HepG2 (cell line): Measurements from ENCODE around the gene ADI1. TPM values are rescaled to one million over a fixed set of nuclear protein-coding genes. Genes with fewer than 3 reads are reported as not detected.

Experiments
- ATAC-seq: fragments of 200-7000 bp; cut with Tn5 transposase; 3 replicates; pipeline ENCODE4 v1.9.1; 2020; ENCODE audit warnings: mild to moderate bottlenecking, moderate library complexity
- BruUV-seq: library from RNA; stranded (reverse); fragments of 400-500 nt; replicated peaks from 2 replicates; lab custom pipeline; 2021; lab: Mats Ljungman, UMichigan
- CTCF ChIA-PET: fragments of 300-600 bp; formaldehyde crosslinking; extraction: SDS; loops from one replicate; lab custom pipeline; 2021; ENCODE audit warnings: low total read pairs, inconsistent platforms, low intra/inter-chr PET ratio; lab: Yijun Ruan, JAX
- POLR2A ChIA-PET: fragments of 350-600 bp; sonication (Branson Sonifier 250); formaldehyde crosslinking; loops from one replicate; lab custom pipeline; 2020; ENCODE audit warnings: antibody characterized with exemption, inconsistent platforms; lab: Yijun Ruan, JAX
- DNase-seq: peaks from one replicate; pipeline ENCODE4 v3.0.0-alpha.2; 2015; ENCODE audit warnings: low spot score
- FAIRE-seq: peaks from 3 replicates; lab custom pipeline; 2011; peaks lifted over from hg19 to GRCh38; lab: Jason Lieb, UNC
- H2AFZ ChIP-seq: one replicate; pipeline ENCODE4 v1.6.1; 2011; ENCODE audit warnings: low read length, inconsistent platforms
- H3K27ac ChIP-seq: fragments of 300-600 bp; 3 replicates; pipeline ENCODE4 v1.8.0; 2011; ENCODE audit warnings: mixed run types, mild to moderate bottlenecking, mixed read lengths, low read length, inconsistent platforms; ENCODE audit not compliant: insufficient read depth; ENCODE audit errors: extremely low read length
- H3K27me3 ChIP-seq, 2 experiments: fragments of 200-600 bp in 1 of 2; 2 replicates in 1 of 2; 3 replicates in 1 of 2; pipeline versions ENCODE4 v1.6.0 to v1.8.0; 2011; ENCODE audit warnings: low read length in 2 of 2, mild to moderate bottlenecking in 2 of 2, moderate library complexity in 2 of 2, inconsistent platforms in 1 of 2; ENCODE audit not compliant: insufficient read depth in 2 of 2, control insufficient read depth in 1 of 2
- H3K36me3 ChIP-seq, 2 experiments: fragments of 200-600 bp in 1 of 2; replicated peaks in 1 of 2; 2 replicates in 1 of 2; 3 replicates in 1 of 2; pipeline versions ENCODE4 v1.5.1 to v1.8.0; 2011; ENCODE audit warnings: low read length in 2 of 2, inconsistent platforms in 1 of 2; ENCODE audit not compliant: insufficient read depth in 2 of 2, control insufficient read depth in 1 of 2
- H3K4me1 ChIP-seq: 2 replicates; pipeline ENCODE4 v1.5.1; 2012; ENCODE audit warnings: low read length, inconsistent platforms; ENCODE audit not compliant: insufficient read depth
- H3K4me2 ChIP-seq: 2 replicates; pipeline ENCODE4 v1.6.0; 2011; ENCODE audit warnings: low read depth, low read length, inconsistent platforms
- H3K4me3 ChIP-seq, 3 experiments: fragments of 200-600 bp in 1 of 3; sonication (generic), shearing (Covaris generic) in 1 of 3; replicated peaks in 1 of 3; 2 replicates each; pipeline ENCODE4 v1.5.1; 2011 to 2016; ENCODE audit warnings: low read length in 3 of 3, inconsistent platforms in 2 of 3, low read depth in 2 of 3, mild to moderate bottlenecking in 2 of 3, control low read depth in 1 of 3, mixed read lengths in 1 of 3; ENCODE audit not compliant: insufficient read depth in 1 of 3
- H3K79me2 ChIP-seq: one replicate; pipeline ENCODE4 v1.6.1; 2011; ENCODE audit warnings: low read length, inconsistent platforms; ENCODE audit not compliant: insufficient read depth
- H3K9ac ChIP-seq: 2 replicates; pipeline ENCODE4 v1.6.0; 2011; ENCODE audit warnings: mild to moderate bottlenecking, low read depth, low read length, inconsistent platforms; ENCODE audit not compliant: insufficient read depth
- H3K9me3 ChIP-seq: 2 replicates; pipeline ENCODE4 v1.5.1; 2012; ENCODE audit warnings: mild to moderate bottlenecking, low read length
- H4K20me1 ChIP-seq: 2 replicates; pipeline ENCODE4 v1.6.0; 2011; ENCODE audit warnings: inconsistent platforms, mild to moderate bottlenecking, low read length, moderate library complexity; ENCODE audit not compliant: insufficient read depth
- BORCS8-MEF2B ChIP-seq: sonication (generic); formaldehyde crosslinking; IDR thresholded peaks from 2 replicates; pipeline ENCODE4 v1.8.0; 2022; ENCODE audit warnings: mild to moderate bottlenecking, missing genetic modification reagents
- CHD4 ChIP-seq: fragments of 200-600 bp; sonication (generic); IDR thresholded peaks from 2 replicates; pipeline ENCODE4 v1.7.0; 2017; ENCODE audit warnings: mild to moderate bottlenecking, low read length, borderline replicate concordance
- ETV6 ChIP-seq: sonication (generic); formaldehyde crosslinking; conservative IDR thresholded peaks from 2 replicates; pipeline ENCODE4 v1.4.0; 2020; ENCODE audit warnings: missing genetic modification reagents
- GABPA ChIP-seq, 2 experiments: IDR thresholded peaks; 2 replicates each; pipeline ENCODE4 v1.6.1; 2011 to 2016; ENCODE audit warnings: low read depth in 2 of 2, low read length in 1 of 2, missing biosample characterization in 1 of 2, missing genetic modification characterization in 1 of 2
- GPN1 ChIP-seq: sonication (generic); formaldehyde crosslinking; IDR thresholded peaks from 2 replicates; pipeline ENCODE4 v1.5.1; 2020; ENCODE audit warnings: missing genetic modification reagents, borderline replicate concordance
- MTERF4 ChIP-seq: sonication (generic); formaldehyde crosslinking; IDR thresholded peaks from 2 replicates; pipeline ENCODE4 v1.8.0; 2023; ENCODE audit warnings: mild to moderate bottlenecking, missing genetic modification reagents
- RCOR2 ChIP-seq: IDR thresholded peaks from 2 replicates; pipeline ENCODE4 v1.6.1; 2016; ENCODE audit warnings: missing biosample characterization, missing genetic modification reagents
- RFX1 ChIP-seq: fragments of 450-650 bp; IDR thresholded peaks from 2 replicates; pipeline ENCODE4 v1.6.1; 2017
- SP1 ChIP-seq, 2 experiments: fragments of 450-650 bp in 1 of 2; sonication (generic) in 1 of 2; formaldehyde crosslinking in 1 of 2; IDR thresholded peaks; 2 replicates each; pipeline versions ENCODE4 v1.4.0 to v1.6.1; 2016 to 2020; ENCODE audit warnings: missing genetic modification reagents in 1 of 2
- TCF12 ChIP-seq, 2 experiments: fragments of 450-650 bp in 1 of 2; sonication (generic) in 1 of 2; formaldehyde crosslinking in 1 of 2; IDR thresholded peaks; 2 replicates each; pipeline versions ENCODE4 v1.6.1 to v1.8.0; 2017 to 2022; ENCODE audit warnings: antibody characterized with exemption in 1 of 2, mild to moderate bottlenecking in 1 of 2, missing genetic modification reagents in 1 of 2, moderate library complexity in 1 of 2
- TRIM22 ChIP-seq: fragments of 450-650 bp; IDR thresholded peaks from 2 replicates; pipeline ENCODE4 v1.6.1; 2017
- ZBTB26 ChIP-seq: IDR thresholded peaks from 2 replicates; pipeline ENCODE4 v1.6.1; 2016; ENCODE audit warnings: missing compliant biosample characterization, missing genetic modification reagents, borderline replicate concordance
- ZNF124 ChIP-seq: sonication (generic); formaldehyde crosslinking; IDR thresholded peaks from 2 replicates; pipeline ENCODE4 v1.4.0; 2020; ENCODE audit warnings: missing genetic modification reagents
- ZNF275 ChIP-seq: sonication (generic); formaldehyde crosslinking; IDR thresholded peaks from 2 replicates; pipeline ENCODE4 v1.8.0; 2022; ENCODE audit warnings: missing genetic modification reagents, mild to moderate bottlenecking, inconsistent platforms, borderline replicate concordance
- ZNF3 ChIP-seq: IDR thresholded peaks from 2 replicates; pipeline ENCODE4 v1.7.0; 2017; ENCODE audit warnings: inconsistent platforms
- ZNF350 ChIP-seq: sonication (generic); formaldehyde crosslinking; IDR thresholded peaks from 2 replicates; pipeline ENCODE4 v1.4.0; 2020; ENCODE audit warnings: mild to moderate bottlenecking, low read depth, missing genetic modification reagents, borderline replicate concordance
- ZNF556 ChIP-seq: sonication (generic); formaldehyde crosslinking; IDR thresholded peaks from 2 replicates; pipeline ENCODE4 v1.4.0; 2020; ENCODE audit warnings: mild to moderate bottlenecking, missing genetic modification reagents, borderline replicate concordance
- ZNF589 ChIP-seq: sonication (generic); formaldehyde crosslinking; conservative IDR thresholded peaks from 2 replicates; pipeline ENCODE4 v1.8.0; 2022; ENCODE audit warnings: mild to moderate bottlenecking, moderate library complexity, missing genetic modification reagents
- ZNF879 ChIP-seq: sonication (generic); formaldehyde crosslinking; IDR thresholded peaks from 2 replicates; pipeline ENCODE4 v1.8.1; 2023; ENCODE audit warnings: missing genetic modification reagents
- WGBS: methylation state at CpG from one replicate; pipeline ENCODE4 v1.1.6; 2017; ENCODE audit warnings: low lambda C conversion rate; 5-methylcytosine and 5-hydroxymethylcytosine counted together
- in situ Hi-C: cut with HindIII; loops from 2 replicates; pipeline ENCODE4 v1.10.0; 2017; ENCODE audit warnings: low pct_unique_long_range_greater_than_20kb; ENCODE audit not compliant: extremely low pct_ligation_motif_present
- intact Hi-C: fragments of 100-400 bp; cut with micrococcal nuclease; formaldehyde crosslinking; loops from one replicate; pipeline ENCODE4 v1.10.0; 2022; ENCODE audit not compliant: unreplicated experiment
- polyA plus RNA-seq, 8 experiments: library from polyadenylated mRNA; depleted of rRNA in 3 of 8; stranded (reverse) in 7 of 8; unstranded in 1 of 8; fragments of >200 nt; fragmentation: Illumina TruSeq in 4 of 8; extraction: Trizol in 4 of 8; gene quantifications; 2 replicates each; pipeline versions ENCODE4 v1.2.1 to v1.2.3, GENCODE V29; 2011 to 2016; ENCODE audit warnings: low read depth in 4 of 8, missing spikeins in 1 of 8, mixed read lengths in 1 of 8; ENCODE audit not compliant: insufficient read depth in 1 of 8
- total RNA-seq, 5 experiments: library from RNA; depleted of rRNA; stranded (reverse); fragments of >200 nt; fragmentation: Illumina TruSeq; extraction: Trizol; gene quantifications; 2 replicates each; pipeline ENCODE4 v1.2.3, GENCODE V29; 2016; ENCODE audit warnings: low read depth in 1 of 5

The ADI1 gene
- total and polyA plus RNA-seq, 2 of the 13 experiments (the other 11 are each of a cell fraction or from before 2014, with no cell fraction given) = 28.7 to 123 TPM

- DNase-seq = peak; percentile 99
- BruUV-seq = no TSS peak
- peak overlapping the region; percentile 69 for H3K9ac ChIP-seq
- peak overlapping the region; percentile 59 for H3K4me2 ChIP-seq
- H4K20me1 ChIP-seq = no peaks in the 10 kb centered on the region
- no peaks in the 10 kb centered on the region for H3K27me3 ChIP-seq
- in situ Hi-C loops (no loop called here), intact Hi-C loops (loop anchor here (1.0 to 5.0 kb wide), 4 partner anchors 27 to 184 kb away; partner anchors contain the start of genes EIPR1 and TRAPPC12)
- H2AFZ ChIP-seq = no peak overlapping the region
- peaks cover 42% of the 10 kb centered on the region for H3K4me1 ChIP-seq
- peak; percentile 100 for FAIRE-seq
- H3K4me3 ChIP-seq = peak overlapping the region in 2 of 3 experiments; percentile 22 to 51; a peak in 3 of 6 replicates
- peaks cover 11 to 23% of the 10 kb centered on the region in 2 experiments; a peak in 4 of 5 replicates for H3K36me3 ChIP-seq
- no peaks in the 10 kb centered on the region for H3K9me3 ChIP-seq
- ChIA-PET CTCF (no interaction called here), POLR2A (interaction anchor here (0.7 to 4.1 kb wide), 20 partner anchors 10 to 191 kb away, joined by 3 to 35 read pairs (median 5); partner anchors contain the start of genes EIPR1, RNASEH1 and TRAPPC12)
- H3K79me2 ChIP-seq = no peaks in the 10 kb centered on the region
- WGBS = 9% methylated on average over 13 of the region's 13 CpGs
- ATAC-seq = peak; percentile 89
- H3K27ac ChIP-seq = peak overlapping the region; percentile 84
- no peak for TF ChIP-seq GPN1 (CRISPR knock-in tag)
- TF ChIP-seq SP1 (IDR thresholded peaks at IDR 0.05) = no peak
- peak; percentile 56; the same call in 1 of the 2 replicates for TF ChIP-seq SP1 (CRISPR knock-in tag; IDR thresholded peaks at IDR 0.05)
- TF ChIP-seq CHD4 = no peak
- no peak for TF ChIP-seq RFX1
- no peak; the same call in 1 of the 2 replicates for TF ChIP-seq ZBTB26 (CRISPR knock-in tag)
- TF ChIP-seq ETV6 (CRISPR knock-in tag) = no peak
- no peak for TF ChIP-seq TCF12 (IDR thresholded peaks at IDR 0.05)
- 0 out of 2 replicates have a peak, but pooled peaks have one; percentile 54 for TF ChIP-seq TCF12 (CRISPR knock-in tag; IDR thresholded peaks at IDR 0.05)
- no peak; the same call in 1 of the 2 replicates for TF ChIP-seq ZNF589 (CRISPR knock-in tag)
- peak; percentile 92; the same call in 1 of the 2 replicates for TF ChIP-seq ZNF556 (CRISPR knock-in tag)
- TF ChIP-seq ZNF124 = peak; percentile 72; the same call in 1 of the 2 replicates
- no peak; the same call in 1 of the 2 replicates for TF ChIP-seq MTERF4 (CRISPR knock-in tag)
- TF ChIP-seq TRIM22 = no peak
- peak; percentile 61; the same call in 1 of the 2 replicates for TF ChIP-seq ZNF350 (CRISPR knock-in tag)
- peak; percentile 80; the same call in 1 of the 2 replicates for TF ChIP-seq BORCS8-MEF2B (CRISPR knock-in tag)
- peak; percentile 88 for TF ChIP-seq RCOR2 (CRISPR knock-in tag)
- no peak for TF ChIP-seq GABPA (IDR thresholded peaks at IDR 0.05; ENCODE audit: low read depth, low read length)
- peak; percentile 52; the same call in 1 of the 2 replicates for TF ChIP-seq GABPA (CRISPR knock-in tag; IDR thresholded peaks at IDR 0.05; ENCODE audit: low read depth)
- no peak for TF ChIP-seq ZNF879
- TF ChIP-seq ZNF275 = 0 out of 2 replicates have a peak, but pooled peaks have one; percentile 73
- TF ChIP-seq ZNF3 (CRISPR knock-in tag) = no peak
These were observed 53.4 kb downstream of the ADI1 start for GRCh38 chr2:3465844-3466481.
